ENCODE measurements around the gene NOS1AP.
"Not testable (repeated sequence)": the region's sequence is repeated elsewhere in the genome, so short reads cannot be mapped to it uniquely, and the experiment has no call there.

Gene NOS1AP

GRCh38 chr1:162390396-162391185 is 321.1 kb downstream of the NOS1AP start:
- DNase-seq, result peak in 1 of 2 experiments; percentile 32

- DNase-seq, result peak; percentile 42 to 81
Measured at GRCh38 chr1:162391790-162392563, 322.5 kb downstream of the NOS1AP start.

- DNase-seq, result no peak
Measured at GRCh38 chr1:162396201-162396906, 326.9 kb downstream of the NOS1AP start.

GRCh38 chr1:162397039-162397448 is 327.6 kb downstream of the NOS1AP start:
- DNase-seq, result no peak

GRCh38 chr1:162397943-162398560 is 328.6 kb downstream of the NOS1AP start:
- DNase-seq, result peak in 1 of 2 experiments; percentile 13

GRCh38 chr1:162398999-162399580 is 329.6 kb downstream of the NOS1AP start:
- DNase-seq, result no peak

GRCh38 chr1:162400790-162401355 is 331.4 kb downstream of the NOS1AP start:
- DNase-seq, result no peak

- no peak for DNase-seq
Measured at GRCh38 chr1:162404550-162405160, 335.2 kb downstream of the NOS1AP start.

GRCh38 chr1:162405800-162406199 is 336.3 kb downstream of the NOS1AP start:
- no peak for DNase-seq

- no peak for DNase-seq
Measured at GRCh38 chr1:162406811-162407210, 337.3 kb downstream of the NOS1AP start.

GRCh38 chr1:162407539-162407938 is 338.0 kb downstream of the NOS1AP start:
- no peak for DNase-seq

- no peak for DNase-seq
Measured at GRCh38 chr1:162412002-162412401, 342.5 kb downstream of the NOS1AP start, which contains the start of gene SH2D1B. SH2D1B (minus strand) TSS chr1:162412136; CDS start chr1:162412016, 120 bp downstream.

GRCh38 chr1:162416215-162416614 is 346.7 kb downstream of the NOS1AP start:
- DNase-seq, result no peak

GRCh38 chr1:162416909-162417308 is 347.4 kb downstream of the NOS1AP start:
- DNase-seq, result no peak

GRCh38 chr1:162417650-162418049 is 348.2 kb downstream of the NOS1AP start:
- no peak for DNase-seq

GRCh38 chr1:162418584-162418983 is 349.1 kb downstream of the NOS1AP start:
- not testable (repeated sequence) for DNase-seq

GRCh38 chr1:162419450-162419931 is 350.0 kb downstream of the NOS1AP start:
- peak in 1 of 2 experiments; percentile 49 for DNase-seq
